Colonic mucosa (tissue), 4 donors: ENCODE measurements around the gene PGBD1. TPM values are rescaled to one million over a fixed set of nuclear protein-coding genes. Genes with fewer than 3 reads are reported as not detected.
"Not testable (repeated sequence)": the region's sequence is repeated elsewhere in the genome, so short reads cannot be mapped to it uniquely, and the experiment has no call there.

ENCODE experiments used
- DNase-seq: peaks from one replicate; pipeline ENCODE4 v3.0.0-alpha.2; 2020
- H3K27ac ChIP-seq: fragments of 200-600 bp; one replicate; pipeline ENCODE4 v1.8.0; 2021
- H3K27me3 ChIP-seq: fragments of 200-600 bp; one replicate; pipeline ENCODE4 v1.8.0; 2021
- H3K36me3 ChIP-seq: fragments of 200-600 bp; one replicate; pipeline ENCODE4 v1.8.0; 2021
- H3K4me1 ChIP-seq: fragments of 200-600 bp; one replicate; pipeline ENCODE4 v1.8.0; 2021; ENCODE audit warnings: mild to moderate bottlenecking
- H3K4me3 ChIP-seq: fragments of 200-600 bp; one replicate; pipeline ENCODE4 v1.8.0; 2021
- H3K9ac ChIP-seq, 2 donors: one replicate each; pipeline ENCODE4 v1.7.0; 2013; ENCODE audit warnings: control low read depth in 2 of 2, low read depth in 2 of 2, low read length in 2 of 2
- H3K9me3 ChIP-seq: fragments of 200-600 bp; one replicate; pipeline ENCODE4 v1.8.0; 2021
- intact Hi-C: fragments of 100-400 bp; cut with DNase I; formaldehyde crosslinking; loops from one replicate; pipeline ENCODE4 v1.14.1; 2022
- total RNA-seq, 2 donors: library from RNA; stranded (reverse); fragmentation: NEBNext Ultra II Directional in 1 of 2; extraction: Animal tissue kit (Norgen Biotek cat#: 25700) in 1 of 2; gene quantifications; one replicate each; pipeline ENCODE4 v1.2.1, GENCODE V29; 2021
- TF ChIP-seq, protein P1 (sequence below): fragments of 200-600 bp; IDR thresholded peaks from one replicate; pipeline ENCODE4 v1.8.0; 2022; ENCODE audit warnings: antibody characterized with exemption, mild to moderate bottlenecking
- donor health status: healthy.
- donor health status: DM: no; HTN: no; CAD: no.
- donor health status: DM: no; HTN: no; CAD: no.

The PGBD1 gene
- total RNA-seq, 2 donors from 2014 or later = 1.0 to 2.0 TPM

DNA sequence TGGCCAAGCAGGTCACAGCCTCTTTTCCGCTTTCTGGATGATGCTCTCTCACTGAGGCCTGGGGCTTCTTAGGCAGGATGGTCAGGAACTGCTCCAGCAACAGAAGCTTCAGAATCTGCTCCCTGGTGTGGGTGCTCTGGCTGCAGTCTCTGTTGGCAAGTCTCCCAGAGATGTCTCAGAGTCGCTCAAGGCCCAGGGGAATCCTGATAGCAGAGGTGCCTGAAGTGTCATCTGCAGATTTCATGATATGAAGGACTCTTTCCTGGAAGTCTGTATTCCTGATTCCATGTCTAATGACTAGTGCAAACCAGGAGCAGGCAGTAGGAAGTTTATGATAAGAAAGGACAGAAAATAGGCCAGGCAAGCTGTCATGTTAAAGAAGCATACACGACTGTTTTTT, 34.3 kb downstream of the PGBD1 start:
- H3K9ac ChIP-seq = no peak overlapping the region
- TF ChIP-seq, protein P1, sequence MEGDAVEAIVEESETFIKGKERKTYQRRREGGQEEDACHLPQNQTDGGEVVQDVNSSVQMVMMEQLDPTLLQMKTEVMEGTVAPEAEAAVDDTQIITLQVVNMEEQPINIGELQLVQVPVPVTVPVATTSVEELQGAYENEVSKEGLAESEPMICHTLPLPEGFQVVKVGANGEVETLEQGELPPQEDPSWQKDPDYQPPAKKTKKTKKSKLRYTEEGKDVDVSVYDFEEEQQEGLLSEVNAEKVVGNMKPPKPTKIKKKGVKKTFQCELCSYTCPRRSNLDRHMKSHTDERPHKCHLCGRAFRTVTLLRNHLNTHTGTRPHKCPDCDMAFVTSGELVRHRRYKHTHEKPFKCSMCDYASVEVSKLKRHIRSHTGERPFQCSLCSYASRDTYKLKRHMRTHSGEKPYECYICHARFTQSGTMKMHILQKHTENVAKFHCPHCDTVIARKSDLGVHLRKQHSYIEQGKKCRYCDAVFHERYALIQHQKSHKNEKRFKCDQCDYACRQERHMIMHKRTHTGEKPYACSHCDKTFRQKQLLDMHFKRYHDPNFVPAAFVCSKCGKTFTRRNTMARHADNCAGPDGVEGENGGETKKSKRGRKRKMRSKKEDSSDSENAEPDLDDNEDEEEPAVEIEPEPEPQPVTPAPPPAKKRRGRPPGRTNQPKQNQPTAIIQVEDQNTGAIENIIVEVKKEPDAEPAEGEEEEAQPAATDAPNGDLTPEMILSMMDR = no peak
- no peaks in the 10 kb centered on the region for H3K27me3 ChIP-seq
- no peak overlapping the region for H3K4me3 ChIP-seq
- no peak for DNase-seq
- H3K27ac ChIP-seq = no peak overlapping the region
- no peaks in the 10 kb centered on the region for H3K9me3 ChIP-seq
- no peaks in the 10 kb centered on the region for H3K36me3 ChIP-seq
- intact Hi-C loops = no loop called here
- H3K4me1 ChIP-seq = no peaks in the 10 kb centered on the region

DNA sequence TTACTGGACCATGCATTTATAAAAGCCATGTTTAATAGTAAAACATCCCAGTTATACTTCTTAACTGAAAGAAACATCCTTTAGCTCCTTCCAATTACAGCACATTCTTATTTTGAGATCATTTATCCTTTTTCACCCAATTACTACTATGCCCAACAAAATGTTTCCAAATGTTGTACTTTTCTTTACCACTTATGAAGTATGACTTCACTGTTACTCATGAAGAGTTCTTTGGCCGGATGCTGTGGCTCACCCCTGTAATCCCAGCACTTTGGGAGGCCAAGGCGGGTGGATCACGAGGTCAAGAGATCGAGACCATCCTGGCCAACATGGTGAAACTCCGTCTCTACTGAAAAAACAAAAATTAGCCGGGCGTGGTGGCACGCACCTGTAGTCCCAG, 36.5 kb downstream of the PGBD1 start:
- H3K4me1 ChIP-seq, DNase-seq, H3K4me3 ChIP-seq, intact Hi-C loops, H3K9ac ChIP-seq, H3K36me3 ChIP-seq, H3K27ac ChIP-seq, H3K27me3 ChIP-seq, H3K9me3 ChIP-seq: not testable (repeated sequence)

DNA sequence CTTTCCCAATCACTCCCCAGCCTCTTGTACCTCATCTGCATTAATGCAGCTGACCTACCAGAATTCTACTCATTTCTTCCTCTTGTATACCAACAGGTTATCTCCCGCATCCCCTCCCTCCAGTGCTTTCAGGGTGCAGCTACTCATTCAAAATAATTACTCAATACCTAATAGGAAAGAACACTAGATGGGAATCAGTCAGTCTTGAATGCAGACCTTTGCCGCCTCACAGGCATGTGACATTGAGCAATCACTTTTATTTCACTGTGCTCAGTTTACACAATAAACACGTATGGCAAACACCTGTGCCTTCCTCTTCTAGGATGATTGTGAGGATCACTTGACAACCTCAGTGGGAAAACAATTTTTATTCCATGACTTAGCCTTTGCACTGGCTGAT, 41.3 kb downstream of the PGBD1 start:
- no peak overlapping the region for H3K27ac ChIP-seq
- DNase-seq = no peak
- H3K9ac ChIP-seq = no peak overlapping the region
- peaks cover 15% of the 10 kb centered on the region for H3K36me3 ChIP-seq
- TF ChIP-seq, protein P1 = no peak
- no peak overlapping the region for H3K4me3 ChIP-seq
- intact Hi-C loops = no loop called here
- H3K4me1 ChIP-seq = no peaks in the 10 kb centered on the region
- H3K27me3 ChIP-seq = no peaks in the 10 kb centered on the region
- peaks cover 9% of the 10 kb centered on the region for H3K9me3 ChIP-seq

DNA sequence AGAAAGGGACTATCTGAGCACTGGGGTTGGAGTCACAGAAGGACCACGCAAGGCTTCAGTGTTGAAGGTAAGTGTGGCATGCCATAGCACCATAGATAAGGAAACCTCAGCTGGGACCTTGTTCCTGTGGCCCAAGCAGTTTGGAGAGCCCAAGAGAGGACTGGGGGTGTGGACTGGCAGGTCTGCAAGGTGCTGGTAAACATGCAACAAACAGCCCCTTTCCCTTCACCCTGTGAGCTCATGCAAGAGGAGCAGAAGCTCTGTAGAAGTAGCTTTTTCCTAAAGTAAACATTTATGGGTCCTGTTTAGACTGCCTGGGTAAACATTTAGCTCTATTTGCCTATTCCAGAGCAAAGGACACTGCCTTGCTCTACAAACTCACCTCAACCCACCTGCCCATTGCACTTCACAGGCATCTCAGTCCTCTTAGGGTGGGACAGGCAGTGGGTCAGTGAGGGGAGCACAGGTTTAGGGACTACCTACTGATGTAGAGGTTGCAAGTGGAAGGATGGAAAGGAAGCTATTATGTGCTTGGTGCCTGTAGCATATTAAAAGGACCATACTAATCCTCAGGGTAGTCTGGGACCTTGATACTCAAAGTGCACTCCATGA, 42.5 kb downstream of the PGBD1 start:
- Histone ChIP-seq H3K9me3 (peaks cover 9% of the 10 kb centered on the region), H3K4me1 (no peaks in the 10 kb centered on the region), H3K9ac (no peak overlapping the region)

DNA sequence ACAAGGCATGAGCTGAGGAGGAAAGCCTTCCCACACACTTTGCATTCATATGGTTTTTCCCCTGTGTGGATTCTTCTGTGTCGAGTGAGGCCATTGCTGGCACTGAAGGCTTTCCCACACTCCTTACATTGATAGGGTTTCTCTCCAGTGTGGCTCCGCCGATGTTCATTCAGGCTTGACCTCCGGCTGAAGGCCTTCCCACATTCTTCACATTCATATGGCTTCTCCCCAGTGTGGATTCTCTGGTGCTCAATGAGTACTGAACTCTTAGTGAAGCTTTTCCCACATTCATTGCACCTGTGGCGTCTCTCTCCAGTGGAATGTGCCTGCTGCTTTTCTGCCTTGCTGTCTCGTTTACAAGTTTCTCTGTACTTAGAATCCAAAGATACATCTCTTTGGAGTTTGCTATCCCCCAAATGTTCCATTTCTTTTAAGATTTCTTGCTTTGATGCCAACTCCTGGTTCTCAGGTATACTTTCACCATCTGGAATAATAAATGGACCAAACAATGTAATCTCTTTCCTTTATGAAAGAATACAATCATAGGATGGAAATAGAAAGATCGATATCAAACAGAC, 45.1 kb downstream of the PGBD1 start:
- H3K36me3 ChIP-seq = peaks cover 15% of the 10 kb centered on the region
- H3K9me3 ChIP-seq = peaks cover 9% of the 10 kb centered on the region
- intact Hi-C loops = no loop called here
- TF ChIP-seq, protein P1 = no peak
- no peaks in the 10 kb centered on the region for H3K4me1 ChIP-seq
- no peak overlapping the region for H3K27ac ChIP-seq
- no peak for DNase-seq
- H3K27me3 ChIP-seq = no peaks in the 10 kb centered on the region
- H3K9ac ChIP-seq = no peak overlapping the region
- no peak overlapping the region for H3K4me3 ChIP-seq

More for the DNA sequence above, 42.5 kb downstream of the PGBD1 start:
- intact Hi-C loops = no loop called here
- no peak for DNase-seq
- Histone ChIP-seq H3K36me3 (peaks cover 15% of the 10 kb centered on the region), H3K4me3 (no peak overlapping the region), H3K27me3 (no peaks in the 10 kb centered on the region), H3K27ac (no peak overlapping the region)
- TF ChIP-seq, protein P1 = no peak

DNA sequence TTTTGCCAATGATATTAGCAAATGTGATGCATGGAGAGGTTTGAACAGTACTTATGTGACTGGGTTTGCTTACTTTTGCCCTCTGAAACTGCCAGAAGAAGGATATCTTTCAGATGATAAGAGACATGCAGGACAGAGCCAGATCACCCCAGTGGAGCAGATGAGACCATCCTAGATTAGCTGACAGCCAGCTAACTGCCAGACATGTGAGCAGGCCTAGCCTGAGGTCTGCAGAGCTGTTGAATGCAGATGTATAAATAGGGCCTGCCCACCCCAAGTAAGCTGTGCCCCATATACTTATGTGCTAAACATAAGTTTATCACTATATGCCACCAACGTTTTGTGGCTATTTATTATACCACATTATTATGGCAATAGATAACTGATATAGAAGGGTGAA, 48.7 kb downstream of the PGBD1 start:
- intact Hi-C loops = loop anchor here (5.0 kb wide), 1 partner anchor 68 kb away; no protein-coding TSS in a partner anchor
- no peaks in the 10 kb centered on the region for H3K27me3 ChIP-seq
- H3K9me3 ChIP-seq = peaks cover 9% of the 10 kb centered on the region
- no peak overlapping the region for H3K4me3 ChIP-seq
- no peak for DNase-seq
- H3K9ac ChIP-seq = no peak overlapping the region
- TF ChIP-seq, protein P1 = no peak
- peaks cover 15% of the 10 kb centered on the region for H3K36me3 ChIP-seq
- H3K4me1 ChIP-seq = no peaks in the 10 kb centered on the region
- no peak overlapping the region for H3K27ac ChIP-seq
